K562 (cell line): ENCODE results near the gene AGRN. TPM values are rescaled to one million over a fixed set of nuclear protein-coding genes. Genes with fewer than 3 reads are reported as not detected.

Source experiments
- ATF6 ChIP-seq: sonication (generic); formaldehyde crosslinking; IDR thresholded peaks from 2 replicates; pipeline ENCODE4 v1.4.0; 2020; ENCODE audit warnings: mild to moderate bottlenecking, missing genetic modification reagents
- ATF7 ChIP-seq: fragments of 450-650 bp; IDR thresholded peaks from 2 replicates; pipeline ENCODE4 v1.7.1; 2014; ENCODE audit warnings: mild to moderate bottlenecking, moderate library complexity
- BRF1 ChIP-seq: IDR thresholded peaks from 3 replicates; pipeline ENCODE4 v1.6.1; 2011; ENCODE audit warnings: borderline replicate concordance, mild to moderate bottlenecking; ENCODE audit not compliant: insufficient read length; ENCODE audit errors: extremely low read depth
- CC2D1A ChIP-seq: fragments of 450-650 bp; IDR thresholded peaks from 2 replicates; pipeline ENCODE4 v1.6.1; 2017; ENCODE audit warnings: mild to moderate bottlenecking
- CHD4 ChIP-seq: fragments of 200-600 bp; sonication (generic); IDR thresholded peaks from 3 replicates; pipeline ENCODE4 v1.6.1; 2012; ENCODE audit warnings: low read depth, mild to moderate bottlenecking, mixed read lengths, low read length, inconsistent platforms; ENCODE audit not compliant: insufficient read depth, insufficient replicate concordance, poor library complexity, severe bottlenecking
- COPS2 ChIP-seq: fragments of 450-650 bp; conservative IDR thresholded peaks from 2 replicates; pipeline ENCODE4 v1.6.1; 2016; ENCODE audit warnings: mild to moderate bottlenecking, moderate library complexity
- E2F5 ChIP-seq: sonication (generic); formaldehyde crosslinking; IDR thresholded peaks from 2 replicates; pipeline ENCODE4 v1.8.0; 2022; ENCODE audit warnings: mild to moderate bottlenecking, missing genetic modification reagents
- FOXP1 ChIP-seq: sonication (generic); formaldehyde crosslinking; IDR thresholded peaks from 2 replicates; pipeline ENCODE4 v1.8.0; 2022; ENCODE audit warnings: mild to moderate bottlenecking, missing genetic modification reagents
- GMEB1 ChIP-seq: fragments of 250-450 bp; sonication (Bioruptor Pico); IDR thresholded peaks from 2 replicates; pipeline ENCODE4 v1.4.0; 2020; ENCODE audit warnings: mild to moderate bottlenecking
- HNRNPLL ChIP-seq: fragments of 200-400 bp; formaldehyde crosslinking; IDR thresholded peaks from 2 replicates; pipeline ENCODE4 v1.6.1; 2017; ENCODE audit warnings: low read length, low read depth, mild to moderate bottlenecking; ENCODE audit not compliant: poor library complexity, severe bottlenecking
- ID3 ChIP-seq, 2 experiments: fragments of 250-450 bp in 1 of 2; fragments of 450-650 bp in 1 of 2; sonication (Bioruptor Pico) in 1 of 2; IDR thresholded peaks; 2 replicates each; pipeline versions ENCODE4 v1.6.1 to v1.8.0; 2016 to 2021; ENCODE audit warnings: mild to moderate bottlenecking in 2 of 2, moderate library complexity in 2 of 2, missing compliant biosample characterization in 1 of 2, missing genetic modification characterization in 1 of 2
- IRF9 ChIP-seq: fragments of 450-650 bp; IDR thresholded peaks from 2 replicates; pipeline ENCODE4 v1.6.1; 2016; ENCODE audit warnings: missing biosample characterization, missing genetic modification characterization
- RBFOX2 ChIP-seq: fragments of 200-400 bp; formaldehyde crosslinking; IDR thresholded peaks from 2 replicates; pipeline ENCODE4 v1.6.1; 2017; ENCODE audit warnings: low read depth, mild to moderate bottlenecking, low read length, moderate library complexity
- SIRT6 ChIP-seq: IDR thresholded peaks from one replicate; pipeline ENCODE4 v1.6.1; 2012; ENCODE audit warnings: low read depth, mild to moderate bottlenecking, control low read depth, inconsistent platforms, low read length, moderate library complexity
- SMARCB1 ChIP-seq: IDR thresholded peaks from 2 replicates; pipeline ENCODE4 v1.6.1; 2011; ENCODE audit warnings: improper control_type of control experiment, low read depth; ENCODE audit not compliant: insufficient read length
- TCFL5 ChIP-seq: fragments of 250-450 bp; sonication (Bioruptor Pico); conservative IDR thresholded peaks from 2 replicates; pipeline ENCODE4 v1.6.1; 2021; ENCODE audit warnings: mild to moderate bottlenecking, moderate library complexity, matching md5 sums
- U2AF2 ChIP-seq: fragments of 200-400 bp; formaldehyde crosslinking; optimal IDR thresholded peaks from 2 replicates; pipeline ENCODE3; 2017; ENCODE audit warnings: low read depth, mild to moderate bottlenecking, low read length
- ZC3H4 ChIP-seq: sonication (generic); formaldehyde crosslinking; IDR thresholded peaks from 2 replicates; pipeline ENCODE4 v1.9.0; 2021; ENCODE audit warnings: missing genetic modification reagents, borderline replicate concordance
- ZKSCAN3 ChIP-seq: fragments of 250-450 bp; sonication (Bioruptor Pico); IDR thresholded peaks from 2 replicates; pipeline ENCODE4 v1.4.0; 2020
- ZNF134 ChIP-seq: fragments of 250-450 bp; sonication (Bioruptor Pico); conservative IDR thresholded peaks from 2 replicates; pipeline ENCODE4 v1.4.0; 2020
- ZNF354B ChIP-seq: fragments of 250-450 bp; sonication (Bioruptor Pico); IDR thresholded peaks from 2 replicates; pipeline ENCODE4 v1.4.0; 2020
- polyA plus RNA-seq, 8 experiments: library from polyadenylated mRNA; depleted of rRNA in 4 of 8; stranded (reverse) in 5 of 8; unstranded in 3 of 8; fragments of >200 nt; fragmentation: Nextera tagmentation in 2 of 8; fragmentation: Illumina TruSeq in 1 of 8; extraction: Ambion mirVana in 2 of 8; extraction: Trizol in 1 of 8; gene quantifications; 2 replicates each; pipeline versions ENCODE4 v1.2.1 to v1.2.3, GENCODE V29; 2011 to 2014; ENCODE audit warnings: inconsistent platforms in 1 of 8, missing spikeins in 1 of 8
- total RNA-seq, 7 experiments: library from RNA; depleted of rRNA in 6 of 7; stranded (reverse); fragments of >200 nt in 6 of 7; fragmentation: Illumina TruSeq in 2 of 7; extraction: Trizol in 2 of 7; gene quantifications; 2 replicates each; pipeline versions ENCODE4 v1.2.1 to v1.2.3, GENCODE V29; 2011 to 2021; ENCODE audit warnings: low replicate concordance in 1 of 7

Gene AGRN
- total and polyA plus RNA-seq, 9 of the 15 experiments (the other 6 are each of a cell fraction or from before 2014, with no cell fraction given): 0.04 to 111 (median 18.1) TPM

- TF ChIP-seq IRF9 (tag) (no peak), ZNF354B (CRISPR knock-in tag) (no peak), RBFOX2 (0 out of 2 replicates have a peak, but pooled peaks have one; percentile 46), ATF7 (peak; percentile 9; the same call in 1 of the 2 replicates), CC2D1A (no peak), GMEB1 (CRISPR knock-in tag) (no peak), ZC3H4 (0 out of 2 replicates have a peak, but pooled peaks have one; percentile 31), CHD4 (no peak), ATF6 (CRISPR knock-in tag) (no peak), ID3 (CRISPR knock-in tag; IDR thresholded peaks at IDR 0.05) (no peak), ID3 (tag; IDR thresholded peaks at IDR 0.05) (no peak; the same call in 1 of the 2 replicates), FOXP1 (CRISPR knock-in tag) (no peak), E2F5 (no peak), HNRNPLL (peak; percentile 14), SMARCB1 (no peak), U2AF2 (no peak), SIRT6 (peak; percentile 70), TCFL5 (CRISPR knock-in tag) (no peak), BRF1 (no peak), ZKSCAN3 (CRISPR knock-in tag) (no peak), ZNF134 (CRISPR knock-in tag) (no peak), COPS2 (no peak)
Measured at GRCh38 chr1:1079408-1080121, 59.6 kb downstream of the AGRN start (continued).
